GM21717 (cell line): ENCODE results near the gene B4GALT3.
A peak's percentile ranks its signal among the peaks of the same experiment; 100 is the strongest.
"Not testable (repeated sequence)": the region's sequence is repeated elsewhere in the genome, so short reads cannot be mapped to it uniquely, and the experiment has no call there.

Source experiments
- ATAC-seq: cut with Tn5 transposase; IDR thresholded peaks from one replicate; pipeline ENCODE4 v1.9.1; 2021; ENCODE audit warnings: mild to moderate bottlenecking, moderate library complexity; ENCODE audit not compliant: unreplicated experiment

B4GALT3 gene

GRCh38 chr1:161177112-161177935, at the start of gene B4GALT3:
Gene B4GALT3, minus strand, starts transcription at chr1:161177507. Its CDS starts 1,447 bp downstream, at chr1:161176060.
- peak; percentile 69 for ATAC-seq

GRCh38 chr1:161226759-161227158, 49.5 kb upstream of the B4GALT3 start:
- no peak for ATAC-seq

GRCh38 chr1:161226320-161226711, 49.0 kb upstream of the B4GALT3 start:
- no peak for ATAC-seq

- ATAC-seq: peak; percentile 92
These were observed 48.4 kb upstream of the B4GALT3 start, which contains the start of gene TOMM40L for GRCh38 chr1:161225534-161226319. Gene TOMM40L, plus strand, starts transcription at chr1:161226060. Its CDS starts 430 bp downstream, at chr1:161226490.

GRCh38 chr1:161225178-161225533, 47.8 kb upstream of the B4GALT3 start:
- ATAC-seq: no peak

- not testable (repeated sequence) for ATAC-seq
These were observed 47.4 kb upstream of the B4GALT3 start for GRCh38 chr1:161224695-161225087.

GRCh38 chr1:161223805-161224694, 46.7 kb upstream of the B4GALT3 start:
- ATAC-seq: no peak

- no peak for ATAC-seq
These were observed 45.1 kb upstream of the B4GALT3 start for GRCh38 chr1:161222175-161223019.

GRCh38 chr1:161220002-161220401, 42.7 kb upstream of the B4GALT3 start:
- no peak for ATAC-seq

GRCh38 chr1:161219078-161219892, 42.0 kb upstream of the B4GALT3 start:
- no peak for ATAC-seq

GRCh38 chr1:161218301-161219077, 41.2 kb upstream of the B4GALT3 start:
- no peak for ATAC-seq

GRCh38 chr1:161217831-161218230, 40.5 kb upstream of the B4GALT3 start:
- ATAC-seq: no peak

GRCh38 chr1:161216945-161217712, 39.8 kb upstream of the B4GALT3 start:
- peak; percentile 63 for ATAC-seq

- ATAC-seq: no peak
These were observed 37.8 kb upstream of the B4GALT3 start, which contains the start of gene FCER1G for GRCh38 chr1:161215076-161215475. Gene FCER1G, plus strand, starts transcription at chr1:161215295. Its CDS starts 27 bp downstream, at chr1:161215322.

GRCh38 chr1:161214369-161214768, 37.1 kb upstream of the B4GALT3 start:
- no peak for ATAC-seq

- no peak for ATAC-seq
These were observed 32.6 kb upstream of the B4GALT3 start for GRCh38 chr1:161209790-161210409.

- ATAC-seq: no peak
These were observed 29.9 kb upstream of the B4GALT3 start for GRCh38 chr1:161207173-161207572.
